GM23338 (cell line): ENCODE measurements around the gene XXYLT1. TPM values are rescaled to one million over a fixed set of nuclear protein-coding genes. Genes with fewer than 3 reads are reported as not detected.

ENCODE experiments used
- ATAC-seq: fragments of 200-7000 bp; cut with Tn5 transposase; 3 replicates; pipeline ENCODE4 v1.9.1; 2020
- DNase-seq: peaks from one replicate; pipeline ENCODE4 v3.0.0-alpha.2; 2015; ENCODE audit warnings: low spot score
- H2AFZ ChIP-seq: fragments of 200-600 bp; sonication (generic); 2 replicates; pipeline ENCODE4 v1.8.0; 2016; ENCODE audit warnings: antibody characterized with exemption, mild to moderate bottlenecking, moderate library complexity
- H3F3A ChIP-seq: fragments of 200-600 bp; sonication (generic); replicated peaks from 2 replicates; pipeline ENCODE4 v1.8.0; 2017; ENCODE audit warnings: antibody characterized with exemption, mixed run types, low read depth
- H3K27ac ChIP-seq: fragments of 200-600 bp; sonication (generic); 2 replicates; pipeline ENCODE4 v1.6.1; 2016; ENCODE audit warnings: low read depth
- H3K27me3 ChIP-seq: fragments of 200-600 bp; sonication (generic); 2 replicates; pipeline ENCODE4 v1.8.0; 2016; ENCODE audit warnings: mild to moderate bottlenecking, mixed run types, moderate library complexity; ENCODE audit not compliant: insufficient read depth
- H3K36me3 ChIP-seq: fragments of 200-600 bp; sonication (generic); 2 replicates; pipeline ENCODE4 v1.8.0; 2016; ENCODE audit warnings: mild to moderate bottlenecking; ENCODE audit not compliant: insufficient read depth
- H3K4me1 ChIP-seq: fragments of 200-600 bp; sonication (generic); 2 replicates; pipeline ENCODE4 v1.8.0; 2016; ENCODE audit warnings: mild to moderate bottlenecking, moderate library complexity; ENCODE audit not compliant: insufficient read depth
- H3K4me2 ChIP-seq: fragments of 200-600 bp; sonication (generic); 2 replicates; pipeline ENCODE4 v1.7.1; 2017; ENCODE audit warnings: mixed run types
- H3K4me3 ChIP-seq: fragments of 200-600 bp; sonication (generic); 2 replicates; pipeline ENCODE4 v1.6.1; 2016; ENCODE audit warnings: mixed run types
- H3K79me2 ChIP-seq: fragments of 200-600 bp; sonication (generic); replicated peaks from 2 replicates; pipeline ENCODE4 v1.8.0; 2017; ENCODE audit warnings: mild to moderate bottlenecking; ENCODE audit not compliant: insufficient read depth
- H3K9me2 ChIP-seq: fragments of 200-600 bp; sonication (generic); 2 replicates; pipeline ENCODE4 v1.8.0; 2017; ENCODE audit not compliant: insufficient read depth
- H4K20me1 ChIP-seq: fragments of 200-600 bp; sonication (generic); replicated peaks from 2 replicates; pipeline ENCODE4 v1.8.0; 2017; ENCODE audit warnings: mild to moderate bottlenecking; ENCODE audit not compliant: insufficient read depth
- H3K27ac Mint-ChIP-seq: 2 replicates; pipeline ENCODE4 v1.8.0; 2020; ENCODE audit warnings: inconsistent platforms, mild to moderate bottlenecking, moderate library complexity, mixed read lengths
- H3K27me3 Mint-ChIP-seq: 3 replicates; pipeline ENCODE4 v1.8.0; 2022; ENCODE audit warnings: low read depth, mild to moderate bottlenecking, moderate library complexity, mixed read lengths, inconsistent platforms; ENCODE audit not compliant: insufficient read depth, poor library complexity
- H3K36me3 Mint-ChIP-seq: 3 replicates; pipeline ENCODE4 v1.8.0; 2021; ENCODE audit warnings: low read depth, mild to moderate bottlenecking, inconsistent platforms, moderate library complexity, mixed read lengths
- H3K4me1 Mint-ChIP-seq: 3 replicates; pipeline ENCODE4 v1.8.0; 2020; ENCODE audit warnings: mild to moderate bottlenecking, inconsistent platforms, mixed read lengths
- H3K4me3 Mint-ChIP-seq: 3 replicates; pipeline ENCODE4 v1.8.0; 2021; ENCODE audit warnings: moderate library complexity, mild to moderate bottlenecking, inconsistent platforms, mixed read lengths
- H3K9me3 Mint-ChIP-seq: 3 replicates; pipeline ENCODE4 v1.8.0; 2020; ENCODE audit warnings: moderate library complexity, mild to moderate bottlenecking, inconsistent platforms, mixed read lengths
- CREB1 ChIP-seq: fragments of 250-450 bp; sonication (Bioruptor Pico); IDR thresholded peaks from 2 replicates; pipeline ENCODE4 v1.5.0; 2020; ENCODE audit warnings: low read depth, mild to moderate bottlenecking, moderate library complexity
- EZH2 ChIP-seq: fragments of 200-600 bp; sonication (generic); IDR thresholded peaks from one replicate; pipeline ENCODE4 v1.8.0; 2017; ENCODE audit warnings: antibody characterized with exemption, mild to moderate bottlenecking, low read depth; ENCODE audit not compliant: unreplicated experiment
- JUNB ChIP-seq: IDR thresholded peaks from one replicate; pipeline ENCODE4 v1.6.1; 2016; ENCODE audit warnings: antibody characterized with exemption; ENCODE audit not compliant: unreplicated experiment
- NANOG ChIP-seq: IDR thresholded peaks from 2 replicates; pipeline ENCODE4 v1.6.1; 2016; ENCODE audit warnings: antibody characterized with exemption, borderline replicate concordance
- POLR2AphosphoS5 ChIP-seq: IDR thresholded peaks from 2 replicates; pipeline ENCODE4 v1.6.1; 2016; ENCODE audit warnings: antibody characterized with exemption, low read depth
- REST ChIP-seq: IDR thresholded peaks from one replicate; pipeline ENCODE4 v1.6.1; 2018; ENCODE audit warnings: antibody characterized with exemption; ENCODE audit not compliant: unreplicated experiment
- STAT1 ChIP-seq: IDR thresholded peaks from one replicate; pipeline ENCODE4 v1.6.1; 2016; ENCODE audit warnings: antibody characterized with exemption; ENCODE audit not compliant: unreplicated experiment
- ZNF114 ChIP-seq: fragments of 250-450 bp; sonication (Bioruptor Pico); IDR thresholded peaks from 2 replicates; pipeline ENCODE4 v1.5.0; 2020; ENCODE audit warnings: mild to moderate bottlenecking, moderate library complexity
- ZNF331 ChIP-seq: fragments of 250-450 bp; sonication (Bioruptor Pico); IDR thresholded peaks from 2 replicates; pipeline ENCODE4 v1.5.0; 2020; ENCODE audit warnings: low read depth, mild to moderate bottlenecking, moderate library complexity
- ZNF462 ChIP-seq: fragments of 250-450 bp; sonication (Bioruptor Pico); IDR thresholded peaks from 2 replicates; pipeline ENCODE4 v1.5.0; 2020; ENCODE audit warnings: mild to moderate bottlenecking, moderate library complexity
- polyA plus RNA-seq: library from polyadenylated mRNA; unstranded; fragments of >200 nt; fragmentation: Nextera tagmentation; extraction: Ambion mirVana; gene quantifications from 2 replicates; pipeline ENCODE4 v1.2.1, GENCODE V29; 2016
- total RNA-seq: library from RNA; depleted of rRNA; stranded (reverse); fragments of >200 nt; shearing (Covaris generic); gene quantifications from 2 replicates; pipeline ENCODE4 v1.2.3, GENCODE V29; 2014
- TF ChIP-seq, protein P1 (sequence below), 2 experiments: fragments of 200-600 bp in 1 of 2; sonication (generic) in 1 of 2; conservative IDR thresholded peaks; 2 replicates each; pipeline versions ENCODE4 v1.5.1 to v1.6.1; 2016 to 2017; ENCODE audit warnings: antibody characterized with exemption in 2 of 2, low read depth in 2 of 2, mild to moderate bottlenecking in 2 of 2, moderate library complexity in 1 of 2
- TF ChIP-seq, protein P2 (sequence below): IDR thresholded peaks from 2 replicates; pipeline ENCODE4 v1.6.1; 2016; ENCODE audit warnings: antibody characterized with exemption

The XXYLT1 gene
- total and polyA plus RNA-seq, 2 experiments from 2014 or later: 13.5 to 34.8 TPM

DNA sequence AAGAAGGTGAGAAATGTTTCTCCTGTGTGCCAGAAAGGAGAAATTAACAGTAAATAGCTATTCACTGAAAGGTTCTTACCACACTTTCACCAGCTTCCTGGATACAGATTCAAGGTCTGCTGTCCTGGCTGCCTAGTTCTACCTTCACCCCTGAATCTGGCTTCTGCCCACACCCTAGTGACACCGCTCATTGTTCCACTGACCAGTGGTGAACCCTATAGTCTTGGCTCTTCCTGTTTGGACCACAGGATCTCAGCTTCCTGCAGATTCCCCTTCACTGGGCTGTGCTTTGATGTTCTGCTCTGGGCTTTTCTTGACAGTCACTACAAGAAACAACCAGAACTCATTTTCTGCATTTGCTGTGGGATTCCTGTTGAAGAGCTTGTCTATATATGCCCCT lies 250.0 kb downstream of the XXYLT1 start:
- Histone ChIP-seq H3K79me2 (no peaks in the 10 kb centered on the region), H3F3A (no peaks in the 10 kb centered on the region), H3K27me3 (no peaks in the 10 kb centered on the region), H3K4me2 (no peak overlapping the region), H3K4me1 (no peaks in the 10 kb centered on the region), H3K9me2 (no peaks in the 10 kb centered on the region), H3K36me3 (no peaks in the 10 kb centered on the region), H2AFZ (no peak overlapping the region), H3K4me3 (no peak overlapping the region), H3K27ac (no peak overlapping the region), H4K20me1 (no peaks in the 10 kb centered on the region)
- Mint-ChIP-seq H3K4me1 (no peaks in the 10 kb centered on the region; the same call in 2 of the 3 replicates), H3K27me3 (peaks cover 1% of the 10 kb centered on the region), H3K9me3 (peaks cover 6% of the 10 kb centered on the region; the same call in 2 of the 3 replicates), H3K27ac (no peak overlapping the region), H3K36me3 (no peaks in the 10 kb centered on the region), H3K4me3 (no peak overlapping the region)
- TF ChIP-seq, protein P1, sequence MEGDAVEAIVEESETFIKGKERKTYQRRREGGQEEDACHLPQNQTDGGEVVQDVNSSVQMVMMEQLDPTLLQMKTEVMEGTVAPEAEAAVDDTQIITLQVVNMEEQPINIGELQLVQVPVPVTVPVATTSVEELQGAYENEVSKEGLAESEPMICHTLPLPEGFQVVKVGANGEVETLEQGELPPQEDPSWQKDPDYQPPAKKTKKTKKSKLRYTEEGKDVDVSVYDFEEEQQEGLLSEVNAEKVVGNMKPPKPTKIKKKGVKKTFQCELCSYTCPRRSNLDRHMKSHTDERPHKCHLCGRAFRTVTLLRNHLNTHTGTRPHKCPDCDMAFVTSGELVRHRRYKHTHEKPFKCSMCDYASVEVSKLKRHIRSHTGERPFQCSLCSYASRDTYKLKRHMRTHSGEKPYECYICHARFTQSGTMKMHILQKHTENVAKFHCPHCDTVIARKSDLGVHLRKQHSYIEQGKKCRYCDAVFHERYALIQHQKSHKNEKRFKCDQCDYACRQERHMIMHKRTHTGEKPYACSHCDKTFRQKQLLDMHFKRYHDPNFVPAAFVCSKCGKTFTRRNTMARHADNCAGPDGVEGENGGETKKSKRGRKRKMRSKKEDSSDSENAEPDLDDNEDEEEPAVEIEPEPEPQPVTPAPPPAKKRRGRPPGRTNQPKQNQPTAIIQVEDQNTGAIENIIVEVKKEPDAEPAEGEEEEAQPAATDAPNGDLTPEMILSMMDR (conservative IDR thresholded peaks at IDR 0.05; ENCODE audit: low read depth in 2 of 2): no peak
- TF ChIP-seq CREB1 (no peak), ZNF331 (CRISPR knock-in tag) (no peak), REST (no peak), ZNF462 (CRISPR knock-in tag) (no peak), NANOG (no peak), POLR2AphosphoS5 (no peak), JUNB (no peak), EZH2 (no peak), STAT1 (no peak), ZNF114 (no peak)
- TF ChIP-seq, protein P2, sequence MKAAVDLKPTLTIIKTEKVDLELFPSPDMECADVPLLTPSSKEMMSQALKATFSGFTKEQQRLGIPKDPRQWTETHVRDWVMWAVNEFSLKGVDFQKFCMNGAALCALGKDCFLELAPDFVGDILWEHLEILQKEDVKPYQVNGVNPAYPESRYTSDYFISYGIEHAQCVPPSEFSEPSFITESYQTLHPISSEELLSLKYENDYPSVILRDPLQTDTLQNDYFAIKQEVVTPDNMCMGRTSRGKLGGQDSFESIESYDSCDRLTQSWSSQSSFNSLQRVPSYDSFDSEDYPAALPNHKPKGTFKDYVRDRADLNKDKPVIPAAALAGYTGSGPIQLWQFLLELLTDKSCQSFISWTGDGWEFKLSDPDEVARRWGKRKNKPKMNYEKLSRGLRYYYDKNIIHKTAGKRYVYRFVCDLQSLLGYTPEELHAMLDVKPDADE: no peak
- ATAC-seq (no peak), DNase-seq (no peak)
